Fibroblast of pulmonary artery (primary cell): ENCODE data around the gene AGTR2.
"Not testable (repeated sequence)": the region's sequence is repeated elsewhere in the genome, so short reads cannot be mapped to it uniquely, and the experiment has no call there.

Source experiments
- DNase-seq: peaks from one replicate; pipeline ENCODE4 v3.0.0-alpha.2; 2010; ENCODE audit warnings: low read depth
- H3K4me3 ChIP-seq: replicated peaks from 2 replicates; pipeline ENCODE4 v1.5.1; 2011; ENCODE audit warnings: low read depth, mild to moderate bottlenecking, control low read depth, low read length, moderate library complexity
- CTCF ChIP-seq: IDR thresholded peaks from 2 replicates; pipeline ENCODE4 v1.5.1; 2011; ENCODE audit warnings: mild to moderate bottlenecking, control low read depth, low read length, inconsistent platforms; ENCODE audit errors: missing control alignments

Gene AGTR2

GRCh38 chrX:116194649-116195048 lies 24.1 kb downstream of the AGTR2 start:
- no peak for TF ChIP-seq CTCF
- no peak overlapping the region for H3K4me3 ChIP-seq
- no peak for DNase-seq

- no peak for DNase-seq
- no peak for TF ChIP-seq CTCF
- H3K4me3 ChIP-seq: no peak overlapping the region
These were observed 27.7 kb downstream of the AGTR2 start for GRCh38 chrX:116198235-116198634.

- H3K4me3 ChIP-seq: no peak overlapping the region
- peak; percentile 0 for DNase-seq
- TF ChIP-seq CTCF: no peak
These were observed 28.3 kb downstream of the AGTR2 start for GRCh38 chrX:116198810-116199209.

- peak; percentile 41 for DNase-seq
- no peak overlapping the region for H3K4me3 ChIP-seq
- TF ChIP-seq CTCF: peak; percentile 61
These were observed 34.4 kb downstream of the AGTR2 start for GRCh38 chrX:116204932-116205331.

GRCh38 chrX:116213262-116213661 lies 42.7 kb downstream of the AGTR2 start:
- no peak for DNase-seq
- H3K4me3 ChIP-seq: no peak overlapping the region
- no peak for TF ChIP-seq CTCF

GRCh38 chrX:116217080-116217479 lies 46.5 kb downstream of the AGTR2 start:
- not testable (repeated sequence) for H3K4me3 ChIP-seq, DNase-seq
